Measurements from ENCODE around the gene LILRA5.
"Not testable (repeated sequence)": the region's sequence is repeated elsewhere in the genome, so short reads cannot be mapped to it uniquely, and the experiment has no call there.

LILRA5 gene

GRCh38 chr19:54322295-54322694 is 9.3 kb upstream of the LILRA5 start:
- not testable (repeated sequence) for H3K4me3 ChIP-seq (ENCODE audit: low read depth, low read length); H3K4me2 ChIP-seq (ENCODE audit: low read length); H3K79me1 ChIP-seq (ENCODE audit: low read length); H2BK5ac ChIP-seq (ENCODE audit: low read depth, low read length, poor library complexity); H2AFZ ChIP-seq (ENCODE audit: insufficient read depth, low read length, poor library complexity); H2BK12ac ChIP-seq (ENCODE audit: low read length); H3K18ac ChIP-seq (ENCODE audit: low read length); H4K8ac ChIP-seq (ENCODE audit: low read depth, low read length); H3K9me3 ChIP-seq (ENCODE audit: insufficient read depth, low read depth, low read length); H3K4me1 ChIP-seq (ENCODE audit: control insufficient read depth in 1 of 2, insufficient read depth in 2 of 2, low read length in 2 of 2); H3K9ac ChIP-seq (ENCODE audit: low read length); H3K27me3 ChIP-seq (ENCODE audit: insufficient read depth, low read length); H2BK120ac ChIP-seq (ENCODE audit: insufficient read depth, low read length, poor library complexity); H3K4ac ChIP-seq (ENCODE audit: low read depth, low read length); DNase-seq; H3K23ac ChIP-seq (ENCODE audit: low read length); H3K79me2 ChIP-seq (ENCODE audit: control insufficient read depth, insufficient read depth, low read length, poor library complexity); H3K27ac ChIP-seq (ENCODE audit: low read depth, low read length); H4K91ac ChIP-seq (ENCODE audit: low read depth, low read length); H3K36me3 ChIP-seq (ENCODE audit: control insufficient read depth in 1 of 2, insufficient read depth in 2 of 2, low read length in 2 of 2); H4K12ac ChIP-seq (ENCODE audit: low read depth, low read length); H2AK5ac ChIP-seq (ENCODE audit: low read length); H3K14ac ChIP-seq (ENCODE audit: low read length)
- no CpG with 5 or more reads among the region's 13 CpGs for WGBS (ENCODE audit: extremely low coverage, insufficient coverage, insufficient read length)

- Histone ChIP-seq H3K23ac (ENCODE audit: low read length) (no peak overlapping the region), H4K8ac (ENCODE audit: low read depth, low read length) (no peak overlapping the region), H3K18ac (ENCODE audit: low read length) (no peak overlapping the region), H3K79me1 (ENCODE audit: low read length) (no peaks in the 10 kb centered on the region), H2AK5ac (ENCODE audit: low read length) (no peak overlapping the region), H3K4me2 (ENCODE audit: low read length) (no peak overlapping the region), H3K4me3 (ENCODE audit: low read depth, low read length) (no peak overlapping the region), H2BK12ac (ENCODE audit: low read length) (no peak overlapping the region), H3K4ac (ENCODE audit: low read depth, low read length) (no peak overlapping the region), H4K91ac (ENCODE audit: low read depth, low read length) (no peak overlapping the region), H2BK120ac (ENCODE audit: insufficient read depth, low read length, poor library complexity) (no peak overlapping the region), H3K14ac (ENCODE audit: low read length) (no peak overlapping the region), H3K27me3 (ENCODE audit: insufficient read depth, low read length) (no peaks in the 10 kb centered on the region), H3K9ac (ENCODE audit: low read length) (no peak overlapping the region), H3K9me3 (ENCODE audit: insufficient read depth, low read depth, low read length) (peaks cover 16% of the 10 kb centered on the region), H3K27ac (ENCODE audit: low read depth, low read length) (no peak overlapping the region), H3K36me3 (ENCODE audit: control insufficient read depth in 1 of 2, insufficient read depth in 2 of 2, low read length in 2 of 2) (no peaks in the 10 kb centered on the region), H4K12ac (ENCODE audit: low read depth, low read length) (no peak overlapping the region), H3K79me2 (ENCODE audit: control insufficient read depth, insufficient read depth, low read length, poor library complexity) (no peaks in the 10 kb centered on the region), H2AFZ (ENCODE audit: insufficient read depth, low read length, poor library complexity) (no peak overlapping the region), H2BK5ac (ENCODE audit: low read depth, low read length, poor library complexity) (no peak overlapping the region), H3K4me1 (ENCODE audit: control insufficient read depth in 1 of 2, insufficient read depth in 2 of 2, low read length in 2 of 2) (no peaks in the 10 kb centered on the region)
- no peak for DNase-seq
- no CpG with 5 or more reads among the region's 14 CpGs for WGBS (ENCODE audit: extremely low coverage, insufficient coverage, insufficient read length)
Measured at GRCh38 chr19:54319892-54320670, 7.1 kb upstream of the LILRA5 start.

- H3K23ac ChIP-seq (ENCODE audit: low read length), result no peak overlapping the region
- H4K12ac ChIP-seq (ENCODE audit: low read depth, low read length), result no peak overlapping the region
- no peaks in the 10 kb centered on the region for H3K79me1 ChIP-seq (ENCODE audit: low read length)
- no peak overlapping the region for H2AFZ ChIP-seq (ENCODE audit: insufficient read depth, low read length, poor library complexity)
- no peak overlapping the region for H3K27ac ChIP-seq (ENCODE audit: low read depth, low read length)
- no peak overlapping the region for H3K9ac ChIP-seq (ENCODE audit: low read length)
- H3K79me2 ChIP-seq (ENCODE audit: control insufficient read depth, insufficient read depth, low read length, poor library complexity), result no peaks in the 10 kb centered on the region
- no peaks in the 10 kb centered on the region for H3K36me3 ChIP-seq (ENCODE audit: control insufficient read depth in 1 of 2, insufficient read depth in 2 of 2, low read length in 2 of 2)
- no peak overlapping the region for H4K8ac ChIP-seq (ENCODE audit: low read depth, low read length)
- no peak overlapping the region for H4K91ac ChIP-seq (ENCODE audit: low read depth, low read length)
- H3K4me3 ChIP-seq (ENCODE audit: low read depth, low read length), result no peak overlapping the region
- H2AK5ac ChIP-seq (ENCODE audit: low read length), result no peak overlapping the region
- no peak overlapping the region for H3K4me2 ChIP-seq (ENCODE audit: low read length)
- no peak overlapping the region for H2BK12ac ChIP-seq (ENCODE audit: low read length)
- peaks cover 16% of the 10 kb centered on the region for H3K9me3 ChIP-seq (ENCODE audit: insufficient read depth, low read depth, low read length)
- DNase-seq, result peak in 1 of 2 donors; percentile 21
- no peak overlapping the region for H2BK120ac ChIP-seq (ENCODE audit: insufficient read depth, low read length, poor library complexity)
- no peak overlapping the region for H3K4ac ChIP-seq (ENCODE audit: low read depth, low read length)
- no peak overlapping the region for H2BK5ac ChIP-seq (ENCODE audit: low read depth, low read length, poor library complexity)
- no peaks in the 10 kb centered on the region for H3K4me1 ChIP-seq (ENCODE audit: control insufficient read depth in 1 of 2, insufficient read depth in 2 of 2, low read length in 2 of 2)
- H3K14ac ChIP-seq (ENCODE audit: low read length), result no peak overlapping the region
- WGBS (ENCODE audit: extremely low coverage, insufficient coverage, insufficient read length), result no CpG with 5 or more reads among the region's 7 CpGs
- no peaks in the 10 kb centered on the region for H3K27me3 ChIP-seq (ENCODE audit: insufficient read depth, low read length)
- no peak overlapping the region for H3K18ac ChIP-seq (ENCODE audit: low read length)
Measured at GRCh38 chr19:54319049-54319448, 6.1 kb upstream of the LILRA5 start.

GRCh38 chr19:54317965-54318240 is 4.9 kb upstream of the LILRA5 start:
- Histone ChIP-seq H3K9ac (ENCODE audit: low read length) (no peak overlapping the region), H3K18ac (ENCODE audit: low read length) (no peak overlapping the region), H3K14ac (ENCODE audit: low read length) (no peak overlapping the region), H3K36me3 (ENCODE audit: control insufficient read depth in 1 of 2, insufficient read depth in 2 of 2, low read length in 2 of 2) (no peaks in the 10 kb centered on the region), H3K4me3 (ENCODE audit: low read depth, low read length) (no peak overlapping the region), H4K12ac (ENCODE audit: low read depth, low read length) (no peak overlapping the region), H3K27ac (ENCODE audit: low read depth, low read length) (no peak overlapping the region), H3K4ac (ENCODE audit: low read depth, low read length) (no peak overlapping the region), H3K4me1 (ENCODE audit: control insufficient read depth in 1 of 2, insufficient read depth in 2 of 2, low read length in 2 of 2) (no peaks in the 10 kb centered on the region), H2BK120ac (ENCODE audit: insufficient read depth, low read length, poor library complexity) (no peak overlapping the region), H2AK5ac (ENCODE audit: low read length) (no peak overlapping the region), H3K79me2 (ENCODE audit: control insufficient read depth, insufficient read depth, low read length, poor library complexity) (no peaks in the 10 kb centered on the region), H3K23ac (ENCODE audit: low read length) (no peak overlapping the region), H2BK5ac (ENCODE audit: low read depth, low read length, poor library complexity) (no peak overlapping the region), H3K9me3 (ENCODE audit: insufficient read depth, low read depth, low read length) (peaks cover 16% of the 10 kb centered on the region), H4K91ac (ENCODE audit: low read depth, low read length) (no peak overlapping the region), H3K27me3 (ENCODE audit: insufficient read depth, low read length) (no peaks in the 10 kb centered on the region), H4K8ac (ENCODE audit: low read depth, low read length) (no peak overlapping the region), H3K79me1 (ENCODE audit: low read length) (no peaks in the 10 kb centered on the region), H2AFZ (ENCODE audit: insufficient read depth, low read length, poor library complexity) (no peak overlapping the region), H2BK12ac (ENCODE audit: low read length) (no peak overlapping the region), H3K4me2 (ENCODE audit: low read length) (no peak overlapping the region)
- DNase-seq, result no peak
- no CpG with 5 or more reads among the region's 9 CpGs for WGBS (ENCODE audit: extremely low coverage, insufficient coverage, insufficient read length)
